HCT116 (cell line): ENCODE measurements around the gene LPAR3. TPM values are rescaled to one million over a fixed set of nuclear protein-coding genes. Genes with fewer than 3 reads are reported as not detected.

Experiments
- ATAC-seq: fragments of 200-7000 bp; cut with Tn5 transposase; 2 replicates; pipeline ENCODE4 v1.9.1; 2020; ENCODE audit warnings: mild to moderate bottlenecking, moderate library complexity
- BruUV-seq: library from RNA; stranded (reverse); fragments of 400-500 nt; replicated peaks from 2 replicates; lab custom pipeline; 2021; lab: Mats Ljungman, UMichigan
- CTCF ChIA-PET: fragments of 300-600 bp; sonication (Branson Sonifier 250); formaldehyde crosslinking; loops from one replicate; lab custom pipeline; 2021; ENCODE audit warnings: antibody characterized with exemption; lab: Charles Lee
- POLR2A ChIA-PET: fragments of 300-600, 350-600 bp; sonication (Branson Sonifier 250); formaldehyde crosslinking; loops from one replicate; lab custom pipeline; 2021; ENCODE audit warnings: antibody characterized with exemption; lab: Charles Lee
- RAD21 ChIA-PET, 2 experiments: fragments of 300-600 bp; sonication (Branson Sonifier 250); formaldehyde crosslinking; loops; one replicate each; lab custom pipeline; 2023; ENCODE audit warnings: low total read pairs in 2 of 2; ENCODE audit not compliant: uncharacterized antibody in 2 of 2, unreplicated experiment in 2 of 2, low non-redundant PET in 1 of 2; lab: Charles Lee
- DNase-seq: peaks from one replicate; pipeline ENCODE4 v3.0.0-alpha.2; 2010; ENCODE audit warnings: low read depth, low spot score
- H2AFZ ChIP-seq: fragments of 200-600 bp; shearing (Covaris generic), sonication (generic); 2 replicates; pipeline ENCODE4 v1.6.1; 2017; ENCODE audit warnings: low read depth, mixed run types, mixed read lengths, antibody characterized with exemption, low read length; ENCODE audit not compliant: poor library complexity, severe bottlenecking
- H3K27ac ChIP-seq: 2 replicates; pipeline ENCODE4 v1.5.1; 2012; ENCODE audit warnings: low read depth, low read length
- H3K27me3 ChIP-seq: fragments of 200-600 bp; sonication (generic); 2 replicates; pipeline ENCODE4 v1.6.1; 2016; ENCODE audit warnings: mixed run types, low read length, mixed read lengths; ENCODE audit not compliant: insufficient read depth
- H3K36me3 ChIP-seq, 2 experiments: fragments of 200-500 bp in 1 of 2; fragments of 200-600 bp in 1 of 2; sonication (Bioruptor generic) in 1 of 2; sonication (generic) in 1 of 2; 2 replicates each; pipeline versions ENCODE4 v1.5.1 to v1.6.1; 2014 to 2016; ENCODE audit warnings: low read length in 2 of 2, inconsistent platforms in 1 of 2, mixed read lengths in 1 of 2, mixed run types in 1 of 2; ENCODE audit not compliant: insufficient read depth in 2 of 2, control insufficient read depth in 1 of 2
- H3K4me1 ChIP-seq, 2 experiments: fragments of 200-600 bp in 1 of 2; sonication (generic) in 1 of 2; 2 replicates each; pipeline versions ENCODE4 v1.5.1 to v1.6.1; 2012 to 2017; ENCODE audit warnings: low read length in 2 of 2, inconsistent platforms in 1 of 2, mild to moderate bottlenecking in 1 of 2, mixed read lengths in 1 of 2, mixed run types in 1 of 2, moderate library complexity in 1 of 2; ENCODE audit not compliant: insufficient read depth in 2 of 2, control insufficient read depth in 1 of 2
- H3K4me2 ChIP-seq: fragments of 200-600 bp; sonication (generic); 2 replicates; pipeline ENCODE4 v1.6.1; 2017; ENCODE audit warnings: mixed run types, low read length, mixed read lengths
- H3K4me3 ChIP-seq, 2 experiments: fragments of 200-600 bp in 1 of 2; sonication (generic) in 1 of 2; replicated peaks in 1 of 2; 2 replicates each; pipeline ENCODE4 v1.5.1; 2011 to 2016; ENCODE audit warnings: low read length in 2 of 2, control low read depth in 1 of 2, low read depth in 1 of 2, mild to moderate bottlenecking in 1 of 2, mixed read lengths in 1 of 2, mixed run types in 1 of 2
- H3K79me2 ChIP-seq: fragments of 200-600 bp; sonication (generic); 2 replicates; pipeline ENCODE4 v1.6.1; 2017; ENCODE audit warnings: mild to moderate bottlenecking, mixed run types, low read length, moderate library complexity, mixed read lengths; ENCODE audit not compliant: insufficient read depth
- H3K9ac ChIP-seq: fragments of 200-600 bp; sonication (generic); 2 replicates; pipeline ENCODE4 v1.6.1; 2016; ENCODE audit warnings: low read length, mixed read lengths
- H3K9me2 ChIP-seq: fragments of 200-600 bp; sonication (generic), shearing (Covaris generic); 2 replicates; pipeline ENCODE4 v1.6.1; 2017; ENCODE audit warnings: mixed run types, mild to moderate bottlenecking, moderate library complexity; ENCODE audit not compliant: insufficient read depth
- H3K9me3 ChIP-seq, 2 experiments: fragments of 200-500 bp in 1 of 2; fragments of 200-600 bp in 1 of 2; sonication (Bioruptor generic) in 1 of 2; sonication (generic) in 1 of 2; 2 replicates each; pipeline ENCODE4 v1.6.1; 2014 to 2017; ENCODE audit warnings: low read length in 2 of 2, mixed read lengths in 2 of 2, inconsistent platforms in 1 of 2, low read depth in 1 of 2, mild to moderate bottlenecking in 1 of 2, mixed run types in 1 of 2, moderate library complexity in 1 of 2; ENCODE audit not compliant: control insufficient read depth in 1 of 2, insufficient read depth in 1 of 2
- H4K20me1 ChIP-seq: fragments of 200-600 bp; sonication (generic), shearing (Covaris generic); 2 replicates; pipeline ENCODE4 v1.6.1; 2017; ENCODE audit warnings: mixed run types, mild to moderate bottlenecking, moderate library complexity; ENCODE audit not compliant: insufficient read depth
- CBX3 ChIP-seq: IDR thresholded peaks from 2 replicates; pipeline ENCODE4 v1.6.1; 2012; ENCODE audit warnings: low read depth
- EZH2 ChIP-seq: fragments of 200-600 bp; sonication (generic); IDR thresholded peaks from 2 replicates; pipeline ENCODE4 v1.6.1; 2017; ENCODE audit warnings: antibody characterized with exemption, mixed run types
- EZH2phosphoT487 ChIP-seq: fragments of 200-600 bp; IDR thresholded peaks from 2 replicates; pipeline ENCODE4 v1.6.1; 2018; ENCODE audit warnings: antibody characterized with exemption, borderline replicate concordance
- FOSL1 ChIP-seq: IDR thresholded peaks from 2 replicates; pipeline ENCODE4 v1.6.1; 2012; ENCODE audit warnings: low read depth
- POLR2AphosphoS5 ChIP-seq: IDR thresholded peaks from 2 replicates; pipeline ENCODE4 v1.6.1; 2011; ENCODE audit warnings: mild to moderate bottlenecking, low read depth, low read length, moderate library complexity
- RAD21 ChIP-seq: IDR thresholded peaks from 2 replicates; pipeline ENCODE4 v1.6.1; 2012; ENCODE audit warnings: low read depth, mild to moderate bottlenecking
- SRF ChIP-seq: IDR thresholded peaks from 2 replicates; pipeline ENCODE4 v1.6.1; 2012; ENCODE audit warnings: low read depth
- TCF7L2 ChIP-seq: IDR thresholded peaks from 2 replicates; pipeline ENCODE4 v1.7.0; 2011; ENCODE audit warnings: borderline replicate concordance, inconsistent platforms; ENCODE audit not compliant: insufficient read depth, insufficient read length; ENCODE audit errors: extremely low read depth
- YY1 ChIP-seq: IDR thresholded peaks from 2 replicates; pipeline ENCODE4 v1.6.1; 2011; ENCODE audit warnings: low read length, low read depth, moderate library complexity, mild to moderate bottlenecking; ENCODE audit not compliant: insufficient replicate concordance; ENCODE audit errors: extremely low read depth
- ZNF274 ChIP-seq: fragments of 200-500 bp; sonication (Bioruptor generic); IDR thresholded peaks from 2 replicates; pipeline ENCODE4 v1.6.1; 2014; ENCODE audit warnings: mild to moderate bottlenecking, low read depth, low read length, inconsistent platforms
- intact Hi-C: fragments of 100-400 bp; cut with micrococcal nuclease; formaldehyde crosslinking; loops from 2 replicates; pipeline ENCODE4 v1.10.0; 2022
- total RNA-seq: library from RNA; stranded (reverse); gene quantifications from one replicate; pipeline ENCODE4 v1.2.1, GENCODE V29; 2021; ENCODE audit not compliant: unreplicated experiment
- TF ChIP-seq, protein P1 (sequence below): IDR thresholded peaks from 2 replicates; pipeline ENCODE4 v1.6.1; 2012
- TF ChIP-seq, protein P2 (sequence below): IDR thresholded peaks from 2 replicates; pipeline ENCODE4 v1.6.1; 2011; ENCODE audit warnings: mild to moderate bottlenecking, low read length, moderate library complexity; ENCODE audit not compliant: insufficient replicate concordance; ENCODE audit errors: extremely low read depth

LPAR3 gene
- total RNA-seq, 1 experiment from 2014 or later: 27.2 TPM

DNA sequence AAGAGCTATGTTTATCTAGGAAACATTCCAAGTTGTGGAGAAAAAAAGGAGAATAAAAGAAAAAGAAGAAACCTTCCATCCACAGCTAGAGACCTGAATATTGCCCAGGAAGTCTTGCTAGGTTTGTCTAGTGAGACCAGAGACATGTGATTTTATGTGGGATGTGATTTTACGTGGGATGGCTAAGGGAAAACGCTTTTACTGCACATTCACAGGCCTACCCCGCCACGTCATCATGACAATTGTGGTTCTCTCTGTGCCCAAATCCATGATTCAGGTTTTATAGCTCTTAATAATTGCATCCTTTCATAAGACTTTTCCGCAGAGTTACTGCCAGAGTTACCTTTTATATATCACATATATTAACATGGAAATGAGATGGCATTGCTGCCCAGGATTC, 116.4 kb downstream of the LPAR3 start:
- DNase-seq (no peak), ATAC-seq (no peak)
- Histone ChIP-seq H2AFZ (no peak overlapping the region), H3K9ac (no peak overlapping the region), H3K9me3 (no peaks in the 10 kb centered on the region), H3K27ac (no peak overlapping the region), H4K20me1 (no peaks in the 10 kb centered on the region), H3K36me3 (no peaks in the 10 kb centered on the region), H3K4me2 (no peak overlapping the region), H3K4me1 (no peaks in the 10 kb centered on the region), H3K27me3 (no peaks in the 10 kb centered on the region), H3K4me3 (no peak overlapping the region), H3K79me2 (no peaks in the 10 kb centered on the region), H3K9me2 (no peaks in the 10 kb centered on the region)
- POLR2A ChIA-PET: no interaction called here
- RAD21 ChIA-PET: no interaction called here
- CTCF ChIA-PET: interaction anchor here (1.1 to 1.2 kb wide), 2 partner anchors 159 to 168 kb away, joined by 4 to 5 read pairs; no protein-coding TSS in a partner anchor
- no TSS peak for BruUV-seq
- TF ChIP-seq YY1 (no peak), FOSL1 (no peak), SRF (no peak), TCF7L2 (no peak), ZNF274 (no peak), EZH2 (no peak), POLR2AphosphoS5 (no peak), EZH2phosphoT487 (no peak), CBX3 (no peak), RAD21 (no peak)
- TF ChIP-seq, protein P1, sequence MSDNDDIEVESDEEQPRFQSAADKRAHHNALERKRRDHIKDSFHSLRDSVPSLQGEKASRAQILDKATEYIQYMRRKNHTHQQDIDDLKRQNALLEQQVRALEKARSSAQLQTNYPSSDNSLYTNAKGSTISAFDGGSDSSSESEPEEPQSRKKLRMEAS: no peak
- TF ChIP-seq, protein P2, sequence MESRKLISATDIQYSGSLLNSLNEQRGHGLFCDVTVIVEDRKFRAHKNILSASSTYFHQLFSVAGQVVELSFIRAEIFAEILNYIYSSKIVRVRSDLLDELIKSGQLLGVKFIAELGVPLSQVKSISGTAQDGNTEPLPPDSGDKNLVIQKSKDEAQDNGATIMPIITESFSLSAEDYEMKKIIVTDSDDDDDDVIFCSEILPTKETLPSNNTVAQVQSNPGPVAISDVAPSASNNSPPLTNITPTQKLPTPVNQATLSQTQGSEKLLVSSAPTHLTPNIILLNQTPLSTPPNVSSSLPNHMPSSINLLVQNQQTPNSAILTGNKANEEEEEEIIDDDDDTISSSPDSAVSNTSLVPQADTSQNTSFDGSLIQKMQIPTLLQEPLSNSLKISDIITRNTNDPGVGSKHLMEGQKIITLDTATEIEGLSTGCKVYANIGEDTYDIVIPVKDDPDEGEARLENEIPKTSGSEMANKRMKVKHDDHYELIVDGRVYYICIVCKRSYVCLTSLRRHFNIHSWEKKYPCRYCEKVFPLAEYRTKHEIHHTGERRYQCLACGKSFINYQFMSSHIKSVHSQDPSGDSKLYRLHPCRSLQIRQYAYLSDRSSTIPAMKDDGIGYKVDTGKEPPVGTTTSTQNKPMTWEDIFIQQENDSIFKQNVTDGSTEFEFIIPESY: no peak
- intact Hi-C loops: no loop called here
